Fibroblast of skin of abdomen (primary cell): ENCODE measurements around the gene SERINC1.

Source experiments
- DNase-seq: peaks from one replicate; pipeline ENCODE4 v3.0.0-alpha.2; 2013

SERINC1 gene

DNA sequence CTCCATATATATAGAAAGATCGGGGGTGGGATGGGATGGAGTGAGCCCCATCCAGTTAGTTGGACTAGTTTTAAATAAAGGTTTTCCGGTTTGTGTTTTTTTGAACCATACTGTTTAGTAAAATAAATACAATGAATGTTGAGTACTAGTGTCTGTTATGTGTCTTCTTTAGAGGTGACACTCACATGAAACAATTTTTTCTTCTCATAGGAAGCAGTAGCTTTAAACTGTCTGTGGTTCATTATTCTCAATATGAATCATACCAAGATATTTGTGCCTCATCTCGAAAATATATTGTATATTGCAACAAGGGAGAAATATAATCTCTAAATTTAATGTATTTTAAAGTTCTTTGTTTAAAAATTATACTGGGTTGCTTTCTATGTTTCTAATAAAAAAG is 38.8 kb downstream of the SERINC1 start:
- DNase-seq: peak; percentile 22

DNA sequence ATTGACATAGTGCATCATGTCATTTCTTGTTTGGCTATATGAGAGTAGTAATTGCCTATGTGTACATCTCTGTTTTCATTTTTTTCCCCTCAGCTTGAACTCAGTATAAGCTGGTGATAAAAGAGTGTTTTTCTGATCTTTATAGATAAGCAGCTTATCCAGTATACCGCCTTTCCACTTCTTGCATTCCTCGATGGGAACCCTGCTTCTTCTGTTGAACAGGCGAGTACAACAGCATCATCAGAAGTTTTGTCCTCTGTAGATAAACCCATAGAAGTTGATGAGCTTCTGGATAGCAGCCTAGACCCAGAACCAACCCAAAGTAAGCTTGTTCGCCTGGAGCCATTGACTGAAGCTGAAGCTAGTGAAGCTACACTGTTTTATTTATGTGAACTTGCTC is 39.8 kb downstream of the SERINC1 start:
- no peak for DNase-seq

- DNase-seq: no peak
These were observed 42.3 kb downstream of the SERINC1 start for GRCh38 chr6:122429323-122429722.

GRCh38 chr6:122428781-122429180 is 42.8 kb downstream of the SERINC1 start:
- peak; percentile 60 for DNase-seq

GRCh38 chr6:122426597-122426996 is 45.0 kb downstream of the SERINC1 start:
- DNase-seq: no peak

- no peak for DNase-seq
These were observed 47.9 kb downstream of the SERINC1 start for GRCh38 chr6:122423734-122424133.

DNA sequence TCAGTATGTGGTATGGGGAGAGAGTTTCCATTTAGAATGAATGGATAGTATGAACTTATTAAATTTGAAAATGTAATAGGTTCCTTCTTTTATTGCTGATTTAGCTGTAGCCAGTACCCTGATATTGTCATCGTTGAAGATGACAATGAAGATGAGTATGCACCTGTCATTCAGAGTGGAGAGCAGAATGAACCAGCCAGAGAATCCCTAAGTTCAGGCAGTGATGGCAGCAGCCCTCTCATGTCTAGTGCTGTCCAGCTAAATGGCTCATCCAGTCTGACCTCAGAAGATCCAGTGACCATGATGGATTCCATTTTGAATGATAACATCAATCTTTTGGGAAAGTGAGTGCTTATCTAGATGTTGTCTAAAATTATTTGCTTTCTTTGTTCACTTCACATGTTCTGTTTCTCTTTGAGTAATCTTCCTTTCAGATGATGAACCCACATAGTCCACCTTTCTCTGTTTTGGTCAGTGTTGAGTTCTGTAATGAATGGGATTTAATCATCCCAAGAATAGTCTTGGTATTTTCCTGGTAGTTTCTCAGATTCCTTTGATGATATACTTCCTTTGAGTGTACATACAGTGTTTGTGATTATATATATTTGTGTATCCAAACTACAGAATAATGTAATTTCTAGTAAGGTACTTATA is 48.9 kb downstream of the SERINC1 start:
- no peak for DNase-seq

- DNase-seq: no peak
These were observed 49.6 kb downstream of the SERINC1 start for GRCh38 chr6:122422003-122422402.

GRCh38 chr6:122416825-122417224 is 54.8 kb downstream of the SERINC1 start:
- no peak for DNase-seq

DNA sequence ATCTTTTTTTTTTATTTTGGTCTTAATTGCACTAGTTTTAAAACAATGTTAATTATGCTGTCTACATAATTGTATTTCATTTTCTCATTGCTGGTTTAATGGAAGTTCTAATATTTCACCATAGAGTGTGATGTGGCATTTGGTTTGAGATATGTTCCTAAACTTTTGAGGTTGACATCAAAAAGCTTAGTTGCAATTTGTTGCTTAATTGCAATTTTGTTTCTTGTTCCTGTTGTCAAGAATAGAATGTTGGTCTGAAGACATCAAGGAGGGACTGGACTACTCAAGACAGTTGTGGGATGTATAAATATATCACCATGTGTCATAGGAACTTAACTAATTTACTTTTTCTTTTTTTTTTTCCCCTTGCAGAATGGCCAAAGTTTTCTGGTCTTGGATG is 59.6 kb downstream of the SERINC1 start:
- no peak for DNase-seq

DNA sequence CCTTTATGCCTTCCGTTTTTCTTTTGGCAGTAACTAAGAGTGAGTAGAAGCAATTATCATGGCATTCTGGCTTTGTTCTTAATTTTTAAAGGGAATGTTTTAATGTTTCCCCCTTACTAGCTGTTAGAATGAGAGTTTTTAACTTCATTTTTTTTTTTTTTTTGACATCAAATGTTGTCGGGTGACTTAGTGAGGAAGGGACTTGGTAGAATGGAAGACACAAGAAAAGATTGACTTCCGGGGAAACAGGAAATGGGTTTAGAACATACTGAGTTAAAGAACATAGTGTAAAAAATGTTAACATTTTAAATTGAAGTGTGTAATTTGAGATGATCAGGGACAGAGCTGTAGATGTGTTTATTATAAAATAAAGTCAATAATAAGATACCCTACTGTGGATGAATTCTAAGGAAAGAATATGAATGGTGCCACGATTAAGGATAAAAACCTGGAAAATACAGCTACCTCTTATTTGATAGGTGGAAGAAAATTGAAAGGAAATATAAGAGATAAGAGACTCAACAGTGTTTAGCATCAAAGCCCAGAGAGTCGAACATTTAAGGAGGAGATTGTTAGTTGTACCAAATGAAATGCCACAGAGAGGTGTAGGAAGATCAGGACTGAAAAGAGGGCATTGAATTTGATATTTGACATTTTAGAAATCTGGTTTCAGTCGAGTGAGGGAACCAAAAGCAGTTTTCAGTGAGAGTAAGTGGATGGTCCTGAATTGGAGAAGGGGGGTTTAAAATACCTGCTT is 62.7 kb downstream of the SERINC1 start:
- no peak for DNase-seq

- no peak for DNase-seq
These were observed 63.4 kb downstream of the SERINC1 start for GRCh38 chr6:122408240-122408639.

DNA sequence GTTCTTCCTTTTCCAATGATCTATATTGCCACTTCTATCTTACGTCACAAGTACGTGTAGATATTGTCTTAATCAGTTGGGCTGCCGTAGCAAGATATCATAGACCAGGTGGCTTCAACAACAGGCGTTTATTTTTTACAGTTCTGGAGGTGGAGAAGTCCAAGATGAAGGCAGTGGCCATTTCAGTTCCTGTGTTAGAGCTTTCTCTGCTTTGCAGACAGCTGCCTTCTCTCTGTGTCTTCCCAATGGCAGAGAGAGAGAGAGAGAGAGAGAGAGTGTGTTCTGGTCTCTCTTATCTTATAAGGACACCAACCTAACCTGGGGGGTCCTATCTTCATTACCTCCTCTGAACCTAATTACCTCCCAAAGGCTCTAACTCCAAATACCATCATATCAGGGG is 63.9 kb downstream of the SERINC1 start:
- no peak for DNase-seq

GRCh38 chr6:122406187-122406586 is 65.4 kb downstream of the SERINC1 start:
- DNase-seq: no peak

GRCh38 chr6:122405417-122405816 is 66.2 kb downstream of the SERINC1 start:
- no peak for DNase-seq

- no peak for DNase-seq
These were observed 67.2 kb downstream of the SERINC1 start for GRCh38 chr6:122404444-122404843.

GRCh38 chr6:122401104-122401503 is 70.5 kb downstream of the SERINC1 start:
- no peak for DNase-seq

DNA sequence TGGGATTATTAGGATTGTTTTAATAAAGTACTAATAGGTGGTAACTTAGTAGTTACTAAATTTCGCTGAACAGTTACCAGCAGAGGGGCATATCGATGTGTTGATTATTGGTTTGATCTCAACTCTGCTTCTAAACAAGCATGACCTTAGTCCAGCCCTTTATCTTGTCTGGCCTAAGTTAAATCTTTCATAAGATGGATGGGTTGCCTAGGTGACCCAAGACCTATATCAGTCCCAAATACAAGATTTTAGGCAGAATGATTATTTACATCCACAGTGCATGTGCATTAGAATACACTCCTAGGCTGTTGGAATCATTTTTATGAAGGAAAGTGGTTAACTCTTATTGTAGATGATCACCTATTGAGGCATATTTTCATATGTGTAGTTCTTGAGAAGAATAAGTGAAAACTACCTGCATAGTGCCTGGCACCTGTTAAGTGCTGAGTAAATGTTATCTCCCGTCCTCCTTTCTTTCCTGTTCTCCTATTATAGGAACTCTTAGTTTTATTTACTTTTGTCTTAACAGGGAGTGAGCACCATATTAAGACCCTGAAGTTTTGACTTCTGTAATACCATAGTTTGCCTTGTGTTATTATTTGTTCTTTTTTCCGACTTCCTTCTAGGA is 71.0 kb downstream of the SERINC1 start:
- DNase-seq: no peak

DNA sequence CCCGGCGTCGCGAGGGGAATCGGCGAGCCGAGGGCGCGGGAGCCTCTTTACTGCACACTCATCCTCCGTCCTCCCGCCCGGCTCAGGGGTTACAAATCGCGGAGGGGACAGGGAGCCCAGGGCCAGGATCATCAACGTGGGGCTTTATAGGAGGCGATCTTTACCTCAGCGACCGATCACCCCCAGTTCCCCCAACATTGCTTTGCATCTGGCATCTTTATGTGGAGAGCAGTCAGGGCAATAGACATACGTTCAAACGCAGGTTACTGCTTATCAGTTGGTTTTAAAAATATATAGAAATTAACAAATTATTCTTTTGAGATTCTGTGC is 71.5 kb downstream of the SERINC1 start:
- DNase-seq: no peak

DNA sequence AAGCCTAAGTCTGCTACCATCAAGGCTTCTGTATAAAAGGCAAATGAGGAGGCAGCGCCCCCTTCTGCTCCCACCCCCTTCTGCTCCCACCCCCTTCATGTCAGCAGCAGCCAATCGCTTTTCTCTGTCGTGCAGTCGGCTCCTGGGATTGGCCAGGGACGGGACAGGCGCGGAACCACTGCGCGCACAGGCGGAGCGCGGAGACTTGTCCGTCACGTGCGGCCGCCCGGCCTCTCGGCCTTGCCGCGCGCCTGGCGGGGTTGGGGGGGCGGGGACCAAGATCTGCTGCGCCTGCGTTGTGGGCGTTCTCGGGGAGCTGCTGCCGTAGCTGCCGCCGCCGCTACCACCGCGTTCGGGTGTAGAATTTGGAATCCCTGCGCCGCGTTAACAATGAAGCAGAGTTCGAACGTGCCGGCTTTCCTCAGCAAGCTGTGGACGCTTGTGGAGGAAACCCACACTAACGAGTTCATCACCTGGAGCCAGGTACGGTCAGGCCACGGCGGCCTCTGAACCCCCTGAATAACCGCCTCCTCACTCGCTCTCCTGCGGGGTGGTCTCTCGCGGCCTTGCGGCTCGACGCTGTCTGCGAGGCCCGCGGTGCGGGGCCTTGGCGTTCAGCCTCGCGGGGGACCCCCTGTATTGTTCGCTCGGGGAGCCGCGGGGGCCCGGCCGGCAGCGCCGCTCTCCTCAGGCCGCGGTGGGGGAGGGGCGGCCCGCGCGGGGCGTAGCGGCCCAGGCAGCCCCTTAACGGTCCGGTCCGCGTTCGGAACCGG is 72.1 kb downstream of the SERINC1 start, which contains the start of gene HSF2:
Gene HSF2, plus strand, starts transcription at position 305 of the 773 bp plus-strand sequence. Its CDS starts 86 bp downstream, at position 391.
- DNase-seq: peak; percentile 99

DNA sequence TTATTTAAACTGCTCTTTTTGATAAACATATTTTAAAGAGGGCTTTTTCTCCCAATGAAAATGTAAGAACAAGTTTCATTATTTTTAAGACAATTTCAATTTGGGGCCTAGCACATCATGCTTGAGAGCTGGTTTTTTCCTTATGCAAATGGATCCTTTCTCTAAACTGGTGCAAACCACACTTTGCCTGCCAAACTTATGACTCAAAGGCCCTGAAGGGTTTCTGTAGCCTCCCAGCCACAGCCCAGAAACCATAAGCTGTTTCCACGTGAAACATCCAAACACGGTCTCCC is 72.6 kb downstream of the SERINC1 start:
- DNase-seq: no peak

DNA sequence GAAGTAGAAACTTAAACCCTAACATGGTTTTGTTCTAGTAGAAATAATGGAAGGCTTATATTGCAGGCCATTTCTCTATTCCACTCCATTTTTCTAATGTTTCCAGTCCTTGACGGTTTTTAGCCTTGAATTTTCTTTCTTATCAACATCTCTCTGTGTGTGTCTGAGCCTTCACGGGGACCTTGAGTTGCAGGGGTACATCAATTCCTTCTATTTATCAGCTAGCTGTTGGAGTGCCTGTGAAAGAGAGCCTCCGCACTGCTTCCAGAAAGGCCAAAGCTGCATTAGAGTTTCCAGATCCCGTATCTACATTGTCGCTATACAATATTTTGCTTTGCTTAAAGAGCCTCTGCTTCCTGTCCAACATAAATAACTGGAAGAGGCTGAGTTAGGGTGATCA is 77.6 kb downstream of the SERINC1 start:
- DNase-seq: no peak

GRCh38 chr6:122393351-122393896 is 78.2 kb downstream of the SERINC1 start:
- no peak for DNase-seq
